H1 (cell line): Measurements from ENCODE around the gene PLXNA4. TPM values are rescaled to one million over a fixed set of nuclear protein-coding genes. Genes with fewer than 3 reads are reported as not detected.

ENCODE experiments used
- CTCF ChIA-PET: fragments of 300-600 bp; sonication (Branson Sonifier 250); formaldehyde crosslinking; loops from one replicate; lab custom pipeline; 2021; ENCODE audit not compliant: partially characterized antibody; lab: Charles Lee
- POLR2A ChIA-PET: fragments of 300-600 bp; sonication (Branson Sonifier 250); formaldehyde crosslinking; loops from one replicate; lab custom pipeline; 2021; ENCODE audit warnings: inconsistent platforms; ENCODE audit not compliant: partially characterized antibody; lab: Charles Lee
- DNase-seq, 2 experiments: peaks; one replicate each; pipeline versions ENCODE4 v3.0.0 to v3.0.0-alpha.2; 2010 to 2022; ENCODE audit warnings: low spot score in 2 of 2, low read depth in 1 of 2, mixed read lengths in 1 of 2
- FAIRE-seq: peaks from 2 replicates; lab custom pipeline; 2011; peaks lifted over from hg19 to GRCh38; lab: Jason Lieb, UNC
- H2AFZ ChIP-seq: 2 replicates; pipeline ENCODE4 v1.8.1; 2012; ENCODE audit warnings: low read length, inconsistent platforms
- H2AK5ac ChIP-seq: 2 replicates; pipeline ENCODE4 v1.6.1; 2013; ENCODE audit warnings: low read depth, low read length
- H2BK120ac ChIP-seq: replicated peaks from 2 replicates; pipeline ENCODE3; 2013; ENCODE audit warnings: low read depth, low read length, inconsistent platforms
- H2BK12ac ChIP-seq: 2 replicates; pipeline ENCODE4 v1.6.1; 2013; ENCODE audit warnings: low read depth, low read length
- H2BK15ac ChIP-seq: 2 replicates; pipeline ENCODE4 v1.6.1; 2013; ENCODE audit warnings: low read length
- H2BK20ac ChIP-seq: 2 replicates; pipeline ENCODE4 v1.6.1; 2013; ENCODE audit warnings: low read length
- H2BK5ac ChIP-seq: 2 replicates; pipeline ENCODE4 v1.6.1; 2013; ENCODE audit warnings: low read depth, low read length
- H3K14ac ChIP-seq: 2 replicates; pipeline ENCODE4 v1.6.1; 2013; ENCODE audit warnings: inconsistent platforms; ENCODE audit not compliant: insufficient read length
- H3K18ac ChIP-seq: 2 replicates; pipeline ENCODE4 v1.6.1; 2013; ENCODE audit warnings: low read length; ENCODE audit errors: extremely low read depth
- H3K23ac ChIP-seq: 2 replicates; pipeline ENCODE4 v1.6.1; 2013; ENCODE audit warnings: inconsistent platforms; ENCODE audit not compliant: insufficient read length
- H3K23me2 ChIP-seq: 2 replicates; pipeline ENCODE4 v1.6.1; 2013; ENCODE audit warnings: low read depth, low read length
- H3K27ac ChIP-seq: 2 replicates; pipeline ENCODE4 v1.6.1; 2011; ENCODE audit warnings: low read depth, low read length, inconsistent platforms
- H3K27me3 ChIP-seq, 4 experiments: replicated peaks in 1 of 4; 1 replicate in 1 of 4; 2 replicates in 3 of 4; pipeline versions ENCODE4 v1.6.1 to v1.8.1; 2011 to 2013; ENCODE audit warnings: low read length in 3 of 4, mild to moderate bottlenecking in 3 of 4, inconsistent platforms in 2 of 4, mixed read lengths in 2 of 4, moderate library complexity in 1 of 4; ENCODE audit not compliant: control insufficient read depth in 3 of 4, insufficient read depth in 3 of 4; ENCODE audit errors: extremely low read depth in 1 of 4
- H3K36me3 ChIP-seq, 4 experiments: 2 replicates each; pipeline versions ENCODE4 v1.6.1 to v1.8.1; 2011 to 2013; ENCODE audit warnings: mild to moderate bottlenecking in 4 of 4, low read length in 3 of 4, moderate library complexity in 2 of 4, control low read depth in 1 of 4, inconsistent platforms in 1 of 4; ENCODE audit not compliant: insufficient read depth in 4 of 4, control insufficient read depth in 2 of 4
- H3K4ac ChIP-seq: replicated peaks from 2 replicates; pipeline ENCODE3; 2013; ENCODE audit warnings: low read length, low read depth, mixed read lengths, inconsistent platforms; ENCODE audit not compliant: insufficient read length
- H3K4me1 ChIP-seq, 4 experiments: replicated peaks in 1 of 4; 1 replicate in 1 of 4; 2 replicates in 3 of 4; pipeline versions ENCODE4 v1.6.1 to v1.8.1; 2011 to 2013; ENCODE audit warnings: low read length in 3 of 4, inconsistent platforms in 2 of 4, mixed read lengths in 1 of 4; ENCODE audit not compliant: insufficient read depth in 4 of 4, control insufficient read depth in 3 of 4
- H3K4me2 ChIP-seq, 2 experiments: 2 replicates each; pipeline versions ENCODE4 v1.6.1 to v1.8.1; 2011 to 2013; ENCODE audit warnings: low read depth in 2 of 2, low read length in 2 of 2, control low read depth in 1 of 2, inconsistent platforms in 1 of 2, mild to moderate bottlenecking in 1 of 2; ENCODE audit not compliant: insufficient read depth in 1 of 2
- H3K4me3 ChIP-seq, 4 experiments: fragments of 200-600, 300-600 bp in 1 of 4; sonication (generic), shearing (Covaris generic), sonication (Bioruptor Twin) in 1 of 4; 2 replicates each; pipeline versions ENCODE4 v1.5.1 to v1.8.1; 2011 to 2016; ENCODE audit warnings: low read length in 4 of 4, low read depth in 3 of 4, control low read depth in 2 of 4, inconsistent platforms in 2 of 4, mild to moderate bottlenecking in 2 of 4, mixed read lengths in 1 of 4, moderate library complexity in 1 of 4; ENCODE audit not compliant: insufficient read depth in 2 of 4; ENCODE audit errors: extremely low read depth in 1 of 4
- H3K56ac ChIP-seq: replicated peaks from 2 replicates; pipeline ENCODE3; 2013; ENCODE audit warnings: low read depth, mild to moderate bottlenecking, mixed read lengths, low read length, inconsistent platforms; ENCODE audit not compliant: insufficient read length
- H3K79me1 ChIP-seq: 2 replicates; pipeline ENCODE4 v1.6.1; 2013; ENCODE audit warnings: low read depth, low read length, control low read depth
- H3K79me2 ChIP-seq, 2 experiments: 2 replicates each; pipeline versions ENCODE4 v1.6.1 to v1.8.1; 2012 to 2013; ENCODE audit warnings: low read length in 2 of 2, mild to moderate bottlenecking in 2 of 2, inconsistent platforms in 1 of 2; ENCODE audit not compliant: insufficient read depth in 2 of 2, control insufficient read depth in 1 of 2
- H3K9ac ChIP-seq, 4 experiments: replicated peaks in 1 of 4; 1 replicate in 1 of 4; 2 replicates in 3 of 4; pipeline versions ENCODE4 v1.6.1 to v1.8.1; 2011 to 2013; ENCODE audit warnings: low read depth in 3 of 4, low read length in 3 of 4, control low read depth in 2 of 4, mild to moderate bottlenecking in 2 of 4, moderate library complexity in 2 of 4, inconsistent platforms in 1 of 4; ENCODE audit errors: extremely low read depth in 1 of 4
- H3K9me3 ChIP-seq, 2 experiments: 2 replicates each; pipeline versions ENCODE4 v1.6.1 to v1.8.1; 2012 to 2013; ENCODE audit warnings: mild to moderate bottlenecking in 2 of 2, moderate library complexity in 2 of 2, control low read depth in 1 of 2, inconsistent platforms in 1 of 2, low read depth in 1 of 2, low read length in 1 of 2, mixed read lengths in 1 of 2; ENCODE audit not compliant: insufficient read depth in 2 of 2
- H4K20me1 ChIP-seq, 2 experiments: replicated peaks in 1 of 2; 2 replicates each; pipeline versions ENCODE3 to v1.8.1; 2011 to 2013; ENCODE audit warnings: inconsistent platforms in 2 of 2, low read length in 2 of 2, mild to moderate bottlenecking in 1 of 2; ENCODE audit not compliant: insufficient read depth in 2 of 2, control insufficient read depth in 1 of 2
- H4K5ac ChIP-seq: 2 replicates; pipeline ENCODE4 v1.6.1; 2013; ENCODE audit warnings: low read length, low read depth, mixed read lengths, inconsistent platforms; ENCODE audit not compliant: insufficient read length
- H4K8ac ChIP-seq: 2 replicates; pipeline ENCODE4 v1.8.0; 2013; ENCODE audit warnings: mild to moderate bottlenecking, moderate library complexity, low read length, inconsistent platforms; ENCODE audit not compliant: insufficient read depth; ENCODE audit errors: extremely low read depth
- H4K91ac ChIP-seq: replicated peaks from 2 replicates; pipeline ENCODE3; 2013; ENCODE audit warnings: low read length, mixed read lengths, inconsistent platforms; ENCODE audit not compliant: insufficient read length
- BRCA1 ChIP-seq: IDR thresholded peaks from 2 replicates; pipeline ENCODE4 v1.6.1; 2012; ENCODE audit warnings: low read depth, low read length, improper control_type of control experiment
- FOSL1 ChIP-seq: IDR thresholded peaks from 2 replicates; pipeline ENCODE4 v1.6.1; 2011; ENCODE audit warnings: mild to moderate bottlenecking, low read depth, low read length, moderate library complexity; ENCODE audit not compliant: insufficient read depth
- GABPA ChIP-seq: IDR thresholded peaks from 2 replicates; pipeline ENCODE4 v1.6.1; 2011; ENCODE audit warnings: mild to moderate bottlenecking, low read length, moderate library complexity, borderline replicate concordance; ENCODE audit not compliant: insufficient read depth
- GTF2F1 ChIP-seq: IDR thresholded peaks from 2 replicates; pipeline ENCODE4 v1.6.1; 2012; ENCODE audit warnings: low read depth, low read length, improper control_type of control experiment, borderline replicate concordance
- KDM5A ChIP-seq: fragments of 200-600 bp; IDR thresholded peaks from 2 replicates; pipeline ENCODE4 v1.7.1; 2012; ENCODE audit warnings: mild to moderate bottlenecking, low read length, inconsistent platforms, mixed read lengths
- POU5F1 ChIP-seq: IDR thresholded peaks from 2 replicates; pipeline ENCODE4 v1.6.1; 2011; ENCODE audit warnings: low read depth, mild to moderate bottlenecking, low read length, moderate library complexity
- SIRT6 ChIP-seq: IDR thresholded peaks from one replicate; pipeline ENCODE4 v1.7.1; 2012; ENCODE audit warnings: low read length, inconsistent platforms
- SIX5 ChIP-seq: IDR thresholded peaks from 2 replicates; pipeline ENCODE4 v1.6.1; 2011; ENCODE audit warnings: mild to moderate bottlenecking, low read depth, low read length
- SP2 ChIP-seq: IDR thresholded peaks from 2 replicates; pipeline ENCODE4 v1.6.1; 2012; ENCODE audit warnings: mild to moderate bottlenecking, low read length, inconsistent platforms
- TAF1 ChIP-seq: IDR thresholded peaks from 2 replicates; pipeline ENCODE4 v1.6.1; 2011; ENCODE audit warnings: mild to moderate bottlenecking, low read depth, low read length
- WGBS, 2 experiments: shearing (Covaris generic) in 1 of 2; methylation state at CpG; one replicate each; pipeline versions ENCODE4 v1.1.6 to v1.1.7; 2013 to 2015; ENCODE audit warnings: low lambda C conversion rate in 2 of 2, mixed read lengths in 2 of 2, inconsistent platforms in 1 of 2, low coverage in 1 of 2, missing lambda C conversion rate in 1 of 2; ENCODE audit not compliant: insufficient replicate concordance in 2 of 2, insufficient coverage in 1 of 2, insufficient read length in 1 of 2; ENCODE audit errors: extremely low coverage in 1 of 2, missing lambda C conversion rate in 1 of 2; 5-methylcytosine and 5-hydroxymethylcytosine counted together
- polyA plus RNA-seq, 7 experiments: library from polyadenylated mRNA; depleted of rRNA in 3 of 7; stranded (reverse) in 5 of 7; unstranded in 2 of 7; fragments of >200 nt in 5 of 7; fragments of 200-250 nt in 2 of 7; gene quantifications; 1 replicate in 5 of 7; 2 replicates in 1 of 7; 4 replicates in 1 of 7; pipeline versions ENCODE4 v1.2.1 to v1.2.3, GENCODE V29; 2011 to 2013; ENCODE audit warnings: missing spikeins in 2 of 7, mixed read lengths in 2 of 7
- total RNA-seq: library from RNA; stranded (reverse); fragmentation: NEBNext Ultra II Directional; extraction: Animal tissue kit (Norgen Biotek cat#: 25700); gene quantifications from 2 replicates; pipeline ENCODE4 v1.2.1, GENCODE V29; 2021

PLXNA4 gene
- total and polyA plus RNA-seq, 2 of the 8 experiments (the other 6 are each of a cell fraction or from before 2014, with no cell fraction given) = 0.76 to 0.79 TPM

GRCh38 chr7:132247995-132248618, 328.2 kb downstream of the PLXNA4 start:
- no peak overlapping the region for H3K14ac ChIP-seq
- H3K56ac ChIP-seq = no peak overlapping the region
- no peak overlapping the region for H2BK5ac ChIP-seq
- no peaks in the 10 kb centered on the region; a peak in 1 of 7 replicates for H3K27me3 ChIP-seq
- no peak overlapping the region for H2BK20ac ChIP-seq
- H3K9ac ChIP-seq = no peak overlapping the region
- H3K4me3 ChIP-seq = no peak overlapping the region
- H3K36me3 ChIP-seq = no peaks in the 10 kb centered on the region
- peaks cover 0 to 8% of the 10 kb centered on the region in 2 experiments; a peak in 3 of 4 replicates for H3K9me3 ChIP-seq
- H2BK15ac ChIP-seq = peak overlapping the region; percentile 38; the same call in 1 of the 2 replicates
- no peak overlapping the region for H2AFZ ChIP-seq
- H2BK12ac ChIP-seq = no peak overlapping the region
- no peak overlapping the region for H3K4me2 ChIP-seq
- no peaks in the 10 kb centered on the region for H4K20me1 ChIP-seq
- H3K27ac ChIP-seq = no peak overlapping the region
- no peak overlapping the region for H4K91ac ChIP-seq
- CTCF ChIA-PET = interaction anchor here (1.0 to 4.7 kb wide), 17 partner anchors 8 to 558 kb away, joined by 3 to 34 read pairs (median 4); no protein-coding TSS in a partner anchor
- no peak overlapping the region for H3K4ac ChIP-seq
- FAIRE-seq (no peak), DNase-seq (no peak)
- H3K23me2 ChIP-seq = no peaks in the 10 kb centered on the region
- no peaks in the 10 kb centered on the region for H3K79me2 ChIP-seq
- no peak overlapping the region for H4K8ac ChIP-seq
- TF ChIP-seq POU5F1 = no peak
- no peak for TF ChIP-seq BRCA1
- TF ChIP-seq GTF2F1 = no peak
- TF ChIP-seq SIX5 = no peak
- TF ChIP-seq KDM5A = no peak
- no peak for TF ChIP-seq SP2
- TF ChIP-seq FOSL1 = no peak
- no peak for TF ChIP-seq TAF1
- no peak for TF ChIP-seq GABPA
- no peak for TF ChIP-seq SIRT6
- H2AK5ac ChIP-seq = no peak overlapping the region
- WGBS, 2 experiments = 95% methylated on average over 6 of the region's 6 CpGs; no CpG with 5 or more reads in 1 of the 2 experiments
- no peak overlapping the region for H3K23ac ChIP-seq
- no peak overlapping the region for H2BK120ac ChIP-seq
- H3K18ac ChIP-seq = no peak overlapping the region
- POLR2A ChIA-PET = no interaction called here
- H4K5ac ChIP-seq = no peak overlapping the region
- peaks cover 6 to 17% (median 15%) of the 10 kb centered on the region in 4 experiments; a peak in 6 of 7 replicates for H3K4me1 ChIP-seq
- H3K79me1 ChIP-seq = no peaks in the 10 kb centered on the region
